HepG2 (cell line): ENCODE data around the gene CD274. TPM values are rescaled to one million over a fixed set of nuclear protein-coding genes. Genes with fewer than 3 reads are reported as not detected.
A peak's percentile ranks its signal among the peaks of the same experiment; 100 is the strongest.

Experiments
- ASH2L ChIP-seq: fragments of 300-600, 200-600 bp; sonication (generic); IDR thresholded peaks from 2 replicates; pipeline ENCODE4 v1.7.0; 2017; ENCODE audit warnings: low read depth, mild to moderate bottlenecking, moderate library complexity, mixed read lengths, low read length; ENCODE audit not compliant: insufficient read length
- CREB1 ChIP-seq, 2 experiments: fragments of 450-650 bp in 1 of 2; IDR thresholded peaks; 2 replicates each; pipeline ENCODE4 v1.6.1; 2016 to 2017; ENCODE audit warnings: control low read depth in 1 of 2, mild to moderate bottlenecking in 1 of 2, missing compliant biosample characterization in 1 of 2, missing genetic modification characterization in 1 of 2
- ELF1 ChIP-seq: sonication (generic); formaldehyde crosslinking; IDR thresholded peaks from 2 replicates; pipeline ENCODE4 v1.4.0; 2020; ENCODE audit warnings: missing genetic modification reagents
- GATAD2A ChIP-seq: IDR thresholded peaks from 2 replicates; pipeline ENCODE4 v1.6.1; 2016
- HMG20B ChIP-seq: conservative IDR thresholded peaks from 2 replicates; pipeline ENCODE4 v1.6.1; 2016; ENCODE audit warnings: missing genetic modification reagents, missing compliant biosample characterization
- KLF15 ChIP-seq: sonication (generic); formaldehyde crosslinking; IDR thresholded peaks from 2 replicates; pipeline ENCODE4 v1.8.1; 2023; ENCODE audit warnings: borderline replicate concordance, mild to moderate bottlenecking, inconsistent platforms, missing genetic modification reagents, mixed read lengths
- RBFOX2 ChIP-seq: fragments of 200-400 bp; formaldehyde crosslinking; IDR thresholded peaks from 2 replicates; pipeline ENCODE4 v1.6.1; 2017; ENCODE audit warnings: low read depth, mild to moderate bottlenecking, low read length
- RXRB ChIP-seq: IDR thresholded peaks from 2 replicates; pipeline ENCODE4 v1.6.1; 2016; ENCODE audit warnings: borderline replicate concordance, missing genetic modification reagents, missing compliant biosample characterization
- SATB2 ChIP-seq: sonication (generic); formaldehyde crosslinking; IDR thresholded peaks from 2 replicates; pipeline ENCODE4 v1.5.0; 2020; ENCODE audit warnings: missing genetic modification reagents
- SMYD3 ChIP-seq: sonication (generic); formaldehyde crosslinking; IDR thresholded peaks from 2 replicates; pipeline ENCODE4 v1.8.1; 2023; ENCODE audit warnings: mild to moderate bottlenecking, missing genetic modification reagents
- SNRNP70 ChIP-seq: fragments of 200-400 bp; formaldehyde crosslinking; IDR thresholded peaks from 2 replicates; pipeline ENCODE4 v1.6.1; 2017; ENCODE audit warnings: mild to moderate bottlenecking, low read depth, low read length, moderate library complexity
- TBL1XR1 ChIP-seq: fragments of 150-350 bp; IDR thresholded peaks from 2 replicates; pipeline ENCODE4 v1.6.1; 2014; ENCODE audit warnings: borderline replicate concordance, low read length; ENCODE audit not compliant: partially characterized antibody
- ZNF224 ChIP-seq: sonication (generic); formaldehyde crosslinking; IDR thresholded peaks from 2 replicates; pipeline ENCODE4 v1.5.0; 2020; ENCODE audit warnings: mild to moderate bottlenecking, missing genetic modification reagents
- ZNF251 ChIP-seq: sonication (generic); formaldehyde crosslinking; IDR thresholded peaks from 2 replicates; pipeline ENCODE4 v1.9.0; 2021; ENCODE audit warnings: mild to moderate bottlenecking, missing genetic modification reagents
- ZNF329 ChIP-seq: sonication (generic); formaldehyde crosslinking; IDR thresholded peaks from 2 replicates; pipeline ENCODE4 v1.9.0; 2021; ENCODE audit warnings: low read depth, mild to moderate bottlenecking, missing genetic modification reagents
- ZNF382 ChIP-seq: sonication (generic); formaldehyde crosslinking; IDR thresholded peaks from 2 replicates; pipeline ENCODE4 v1.5.0; 2020; ENCODE audit warnings: missing genetic modification reagents, mild to moderate bottlenecking, borderline replicate concordance
- ZNF501 ChIP-seq: sonication (generic); formaldehyde crosslinking; IDR thresholded peaks from 2 replicates; pipeline ENCODE4 v1.5.1; 2020; ENCODE audit warnings: mild to moderate bottlenecking, moderate library complexity, missing genetic modification reagents
- ZSCAN12 ChIP-seq: sonication (generic); formaldehyde crosslinking; IDR thresholded peaks from 2 replicates; pipeline ENCODE4 v1.9.0; 2021; ENCODE audit warnings: mild to moderate bottlenecking, missing genetic modification reagents
- polyA plus RNA-seq, 8 experiments: library from polyadenylated mRNA; depleted of rRNA in 3 of 8; stranded (reverse) in 7 of 8; unstranded in 1 of 8; fragments of >200 nt; fragmentation: Illumina TruSeq in 4 of 8; extraction: Trizol in 4 of 8; gene quantifications; 2 replicates each; pipeline versions ENCODE4 v1.2.1 to v1.2.3, GENCODE V29; 2011 to 2016; ENCODE audit warnings: low read depth in 4 of 8, missing spikeins in 1 of 8, mixed read lengths in 1 of 8; ENCODE audit not compliant: insufficient read depth in 1 of 8
- total RNA-seq, 5 experiments: library from RNA; depleted of rRNA; stranded (reverse); fragments of >200 nt; fragmentation: Illumina TruSeq; extraction: Trizol; gene quantifications; 2 replicates each; pipeline ENCODE4 v1.2.3, GENCODE V29; 2016; ENCODE audit warnings: low read depth in 1 of 5
- TF ChIP-seq, protein P1 (sequence below), 2 experiments: sonication (generic) in 1 of 2; formaldehyde crosslinking in 1 of 2; IDR thresholded peaks; 2 replicates each; pipeline versions ENCODE4 v1.4.0 to v1.6.1; 2018 to 2020; ENCODE audit warnings: missing genetic modification reagents in 2 of 2, borderline replicate concordance in 1 of 2, low read depth in 1 of 2, mild to moderate bottlenecking in 1 of 2, missing biosample characterization in 1 of 2
- TF ChIP-seq, protein P2 (sequence below): sonication (generic); formaldehyde crosslinking; IDR thresholded peaks from one replicate; pipeline ENCODE4 v1.5.1; 2020; ENCODE audit warnings: mild to moderate bottlenecking, missing genetic modification reagents; ENCODE audit errors: not compliant biosample characterization

The CD274 gene
- total and polyA plus RNA-seq, 2 of the 13 experiments (the other 11 are each of a cell fraction or from before 2014, with no cell fraction given) = 0.17 to 0.49 TPM

DNA sequence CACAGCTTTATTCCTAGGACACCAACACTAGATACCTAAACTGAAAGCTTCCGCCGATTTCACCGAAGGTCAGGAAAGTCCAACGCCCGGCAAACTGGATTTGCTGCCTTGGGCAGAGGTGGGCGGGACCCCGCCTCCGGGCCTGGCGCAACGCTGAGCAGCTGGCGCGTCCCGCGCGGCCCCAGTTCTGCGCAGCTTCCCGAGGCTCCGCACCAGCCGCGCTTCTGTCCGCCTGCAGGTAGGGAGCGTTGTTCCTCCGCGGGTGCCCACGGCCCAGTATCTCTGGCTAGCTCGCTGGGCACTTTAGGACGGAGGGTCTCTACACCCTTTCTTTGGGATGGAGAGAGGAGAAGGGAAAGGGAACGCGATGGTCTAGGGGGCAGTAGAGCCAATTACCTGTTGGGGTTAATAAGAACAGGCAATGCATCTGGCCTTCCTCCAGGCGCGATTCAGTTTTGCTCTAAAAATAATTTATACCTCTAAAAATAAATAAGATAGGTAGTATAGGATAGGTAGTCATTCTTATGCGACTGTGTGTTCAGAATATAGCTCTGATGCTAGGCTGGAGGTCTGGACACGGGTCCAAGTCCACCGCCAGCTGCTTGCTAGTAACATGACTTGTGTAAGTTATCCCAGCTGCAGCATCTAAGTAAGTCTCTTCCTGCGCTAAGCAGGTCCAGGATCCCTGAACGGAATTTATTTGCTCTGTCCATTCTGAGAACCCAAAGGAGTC is at the start of gene CD274 (continued):
- TF ChIP-seq, protein P1, sequence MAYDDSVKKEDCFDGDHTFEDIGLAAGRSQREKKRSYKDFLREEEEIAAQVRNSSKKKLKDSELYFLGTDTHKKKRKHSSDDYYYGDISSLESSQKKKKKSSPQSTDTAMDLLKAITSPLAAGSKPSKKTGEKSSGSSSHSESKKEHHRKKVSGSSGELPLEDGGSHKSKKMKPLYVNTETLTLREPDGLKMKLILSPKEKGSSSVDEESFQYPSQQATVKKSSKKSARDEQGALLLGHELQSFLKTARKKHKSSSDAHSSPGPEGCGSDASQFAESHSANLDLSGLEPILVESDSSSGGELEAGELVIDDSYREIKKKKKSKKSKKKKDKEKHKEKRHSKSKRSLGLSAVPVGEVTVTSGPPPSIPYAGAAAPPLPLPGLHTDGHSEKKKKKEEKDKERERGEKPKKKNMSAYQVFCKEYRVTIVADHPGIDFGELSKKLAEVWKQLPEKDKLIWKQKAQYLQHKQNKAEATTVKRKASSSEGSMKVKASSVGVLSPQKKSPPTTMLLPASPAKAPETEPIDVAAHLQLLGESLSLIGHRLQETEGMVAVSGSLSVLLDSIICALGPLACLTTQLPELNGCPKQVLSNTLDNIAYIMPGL (CRISPR knock-in tag; IDR thresholded peaks at IDR 0.05; ENCODE audit: borderline replicate concordance in 1 of 2, low read depth in 1 of 2) = peak; percentile 76 to 81; a peak in 3 of 4 replicates
- TF ChIP-seq CREB1 (IDR thresholded peaks at IDR 0.05) (no peak), CREB1 (CRISPR knock-in tag; IDR thresholded peaks at IDR 0.05) (0 out of 2 replicates have a peak, but pooled peaks have one; percentile 30), GATAD2A (CRISPR knock-in tag) (peak; percentile 46; the same call in 1 of the 2 replicates), ZNF382 (CRISPR knock-in tag) (no peak), TBL1XR1 (no peak), ASH2L (peak; percentile 60), SATB2 (CRISPR knock-in tag) (no peak), KLF15 (no peak), SNRNP70 (no peak), ZNF251 (CRISPR knock-in tag) (no peak), SMYD3 (CRISPR knock-in tag) (0 out of 2 replicates have a peak, but pooled peaks have one; percentile 26), RBFOX2 (peak; percentile 48), RXRB (CRISPR knock-in tag) (peak; percentile 43; the same call in 1 of the 2 replicates), ZNF329 (no peak), ZNF501 (CRISPR knock-in tag) (peak; percentile 85), ZNF224 (CRISPR knock-in tag) (no peak), ZSCAN12 (0 out of 2 replicates have a peak, but pooled peaks have one; percentile 71), ELF1 (CRISPR knock-in tag) (no peak), HMG20B (CRISPR knock-in tag) (no peak)
- TF ChIP-seq, protein P2, sequence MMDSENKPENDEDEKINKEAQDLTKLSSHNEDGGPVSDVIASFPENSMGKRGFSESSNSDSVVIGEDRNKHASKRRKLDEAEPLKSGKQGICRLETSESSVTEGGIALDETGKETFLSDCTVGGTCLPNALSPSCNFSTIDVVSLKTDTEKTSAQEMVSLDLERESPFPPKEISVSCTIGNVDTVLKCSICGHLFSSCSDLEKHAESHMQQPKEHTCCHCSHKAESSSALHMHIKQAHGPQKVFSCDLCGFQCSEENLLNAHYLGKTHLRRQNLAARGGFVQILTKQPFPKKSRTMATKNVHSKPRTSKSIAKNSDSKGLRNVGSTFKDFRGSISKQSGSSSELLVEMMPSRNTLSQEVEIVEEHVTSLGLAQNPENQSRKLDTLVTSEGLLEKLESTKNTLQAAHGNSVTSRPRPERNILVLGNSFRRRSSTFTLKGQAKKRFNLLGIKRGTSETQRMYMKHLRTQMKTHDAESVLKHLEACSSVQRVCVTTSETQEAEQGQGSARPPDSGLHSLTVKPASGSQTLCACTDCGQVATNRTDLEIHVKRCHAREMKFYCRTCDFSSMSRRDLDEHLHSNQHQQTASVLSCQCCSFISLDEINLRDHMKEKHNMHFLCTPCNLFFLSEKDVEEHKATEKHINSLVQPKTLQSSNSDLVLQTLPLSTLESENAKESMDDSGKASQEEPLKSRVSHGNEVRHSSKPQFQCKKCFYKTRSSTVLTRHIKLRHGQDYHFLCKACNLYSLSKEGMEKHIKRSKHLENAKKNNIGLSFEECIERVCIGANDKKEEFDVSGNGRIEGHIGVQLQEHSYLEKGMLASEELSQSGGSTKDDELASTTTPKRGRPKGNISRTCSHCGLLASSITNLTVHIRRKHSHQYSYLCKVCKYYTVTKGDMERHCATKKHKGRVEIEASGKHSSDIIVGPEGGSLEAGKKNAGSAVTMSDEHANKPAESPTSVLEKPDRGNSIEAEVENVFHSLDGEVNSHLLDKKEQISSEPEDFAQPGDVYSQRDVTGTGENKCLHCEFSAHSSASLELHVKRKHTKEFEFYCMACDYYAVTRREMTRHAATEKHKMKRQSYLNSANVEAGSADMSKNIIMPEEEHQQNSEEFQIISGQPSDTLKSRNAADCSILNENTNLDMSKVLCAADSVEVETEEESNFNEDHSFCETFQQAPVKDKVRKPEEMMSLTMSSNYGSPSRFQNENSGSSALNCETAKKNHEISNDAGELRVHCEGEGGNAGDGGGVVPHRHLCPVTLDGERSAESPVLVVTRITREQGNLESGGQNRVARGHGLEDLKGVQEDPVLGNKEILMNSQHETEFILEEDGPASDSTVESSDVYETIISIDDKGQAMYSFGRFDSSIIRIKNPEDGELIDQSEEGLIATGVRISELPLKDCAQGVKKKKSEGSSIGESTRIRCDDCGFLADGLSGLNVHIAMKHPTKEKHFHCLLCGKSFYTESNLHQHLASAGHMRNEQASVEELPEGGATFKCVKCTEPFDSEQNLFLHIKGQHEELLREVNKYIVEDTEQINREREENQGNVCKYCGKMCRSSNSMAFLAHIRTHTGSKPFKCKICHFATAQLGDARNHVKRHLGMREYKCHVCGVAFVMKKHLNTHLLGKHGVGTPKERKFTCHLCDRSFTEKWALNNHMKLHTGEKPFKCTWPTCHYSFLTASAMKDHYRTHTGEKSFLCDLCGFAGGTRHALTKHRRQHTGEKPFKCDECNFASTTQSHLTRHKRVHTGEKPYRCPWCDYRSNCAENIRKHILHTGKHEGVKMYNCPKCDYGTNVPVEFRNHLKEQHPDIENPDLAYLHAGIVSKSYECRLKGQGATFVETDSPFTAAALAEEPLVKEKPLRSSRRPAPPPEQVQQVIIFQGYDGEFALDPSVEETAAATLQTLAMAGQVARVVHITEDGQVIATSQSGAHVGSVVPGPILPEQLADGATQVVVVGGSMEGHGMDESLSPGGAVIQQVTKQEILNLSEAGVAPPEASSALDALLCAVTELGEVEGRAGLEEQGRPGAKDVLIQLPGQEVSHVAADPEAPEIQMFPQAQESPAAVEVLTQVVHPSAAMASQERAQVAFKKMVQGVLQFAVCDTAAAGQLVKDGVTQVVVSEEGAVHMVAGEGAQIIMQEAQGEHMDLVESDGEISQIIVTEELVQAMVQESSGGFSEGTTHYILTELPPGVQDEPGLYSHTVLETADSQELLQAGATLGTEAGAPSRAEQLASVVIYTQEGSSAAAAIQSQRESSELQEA (CRISPR knock-in tag) = no peak
